Right hindlimb (tissue), 1 donor: ENCODE data around the gene C2orf92.

ENCODE experiments used
- DNase-seq: peaks from one replicate; pipeline ENCODE4 v3.0.0-alpha.2; 2018

C2orf92 gene

GRCh38 chr2:97749581-97749980 is 80.1 kb downstream of the C2orf92 start:
- DNase-seq = peak; percentile 42

- DNase-seq = peak; percentile 3
Observed at GRCh38 chr2:97750017-97750416, 80.5 kb downstream of the C2orf92 start.

GRCh38 chr2:97751752-97752151 is 82.2 kb downstream of the C2orf92 start:
- peak; percentile 7 for DNase-seq
